Neural crest cell (in vitro differentiated cells): ENCODE measurements around the gene SEC16A. TPM values are rescaled to one million over a fixed set of nuclear protein-coding genes. Genes with fewer than 3 reads are reported as not detected.

Experiments used
- DNase-seq: peaks from one replicate; pipeline ENCODE4 v3.0.0; 2021; ENCODE audit warnings: low read depth, mixed read lengths, low spot score
- H3K27ac Mint-ChIP-seq: one replicate; pipeline ENCODE4 v1.8.0; 2021; ENCODE audit warnings: mild to moderate bottlenecking, mixed read lengths; ENCODE audit not compliant: unreplicated experiment
- H3K27me3 Mint-ChIP-seq: 2 replicates; pipeline ENCODE4 v1.8.0; 2021; ENCODE audit warnings: low read depth, mild to moderate bottlenecking, mixed read lengths
- H3K36me3 Mint-ChIP-seq: 2 replicates; pipeline ENCODE4 v1.8.0; 2021; ENCODE audit warnings: low read depth, mild to moderate bottlenecking, mixed read lengths
- H3K4me1 Mint-ChIP-seq: 2 replicates; pipeline ENCODE4 v1.8.0; 2021; ENCODE audit warnings: mixed read lengths
- H3K4me3 Mint-ChIP-seq: one replicate; pipeline ENCODE4 v1.8.0; 2021; ENCODE audit warnings: mild to moderate bottlenecking, mixed read lengths
- H3K9me3 Mint-ChIP-seq: 2 replicates; pipeline ENCODE4 v1.8.0; 2021; ENCODE audit warnings: mixed read lengths
- CTCF ChIP-seq: fragments of 200-600 bp; sonication (generic); conservative IDR thresholded peaks from 2 replicates; pipeline ENCODE4 v1.5.0; 2021; ENCODE audit warnings: antibody characterized with exemption, mild to moderate bottlenecking
- total RNA-seq: library from RNA; stranded (reverse); gene quantifications from 2 replicates; pipeline ENCODE4 v1.2.1, GENCODE V29; 2021

The SEC16A gene
- total RNA-seq, 1 donor from 2014 or later = 77.2 TPM

GRCh38 chr9:136483589-136484152 is 831 bp upstream of the SEC16A start:
- Mint-ChIP-seq H3K27me3 (peaks cover 2% of the 10 kb centered on the region), H3K4me3 (peak overlapping the region; percentile 94), H3K27ac (peak overlapping the region; percentile 98), H3K36me3 (no peaks in the 10 kb centered on the region), H3K9me3 (no peaks in the 10 kb centered on the region), H3K4me1 (peaks cover 43% of the 10 kb centered on the region)
- peak; percentile 95 for DNase-seq
- no peak for TF ChIP-seq CTCF

- Mint-ChIP-seq H3K36me3 (peaks cover 2% of the 10 kb centered on the region), H3K9me3 (no peaks in the 10 kb centered on the region), H3K4me1 (peaks cover 43% of the 10 kb centered on the region), H3K4me3 (peak overlapping the region; percentile 93), H3K27ac (peak overlapping the region; percentile 96), H3K27me3 (peaks cover 2% of the 10 kb centered on the region)
- no peak for TF ChIP-seq CTCF
- no peak for DNase-seq
Measured at GRCh38 chr9:136482046-136482792, 621 bp downstream of the SEC16A start.

GRCh38 chr9:136481558-136481957 is 1.3 kb downstream of the SEC16A start:
- Mint-ChIP-seq H3K9me3 (no peaks in the 10 kb centered on the region), H3K4me3 (peak overlapping the region; percentile 93), H3K4me1 (peaks cover 42% of the 10 kb centered on the region), H3K27me3 (peaks cover 2% of the 10 kb centered on the region), H3K36me3 (peaks cover 2% of the 10 kb centered on the region), H3K27ac (peak overlapping the region; percentile 96)
- TF ChIP-seq CTCF = no peak
- DNase-seq = no peak

- peaks cover 2% of the 10 kb centered on the region for H3K36me3 Mint-ChIP-seq
- H3K4me1 Mint-ChIP-seq = peaks cover 13% of the 10 kb centered on the region
- H3K27ac Mint-ChIP-seq = peak overlapping the region; percentile 57
- DNase-seq = no peak
- H3K4me3 Mint-ChIP-seq = no peak overlapping the region
- H3K27me3 Mint-ChIP-seq = no peaks in the 10 kb centered on the region
- no peaks in the 10 kb centered on the region for H3K9me3 Mint-ChIP-seq
- TF ChIP-seq CTCF = no peak
Measured at GRCh38 chr9:136476369-136477150, 6.3 kb downstream of the SEC16A start.

- Mint-ChIP-seq H3K4me3 (no peak overlapping the region), H3K27ac (no peak overlapping the region), H3K36me3 (peaks cover 2% of the 10 kb centered on the region), H3K4me1 (peaks cover 4% of the 10 kb centered on the region), H3K9me3 (no peaks in the 10 kb centered on the region), H3K27me3 (no peaks in the 10 kb centered on the region)
- TF ChIP-seq CTCF = no peak
- no peak for DNase-seq
Measured at GRCh38 chr9:136474974-136475865, 7.6 kb downstream of the SEC16A start.
